Stimulated activated CD4-positive, alpha-beta T cell treated with anti-CD3 and anti-CD28 coated beads, Interleukin-12 subunit alpha, Interleukin-12 subunit beta, amount 100 ng/mL, for 4 hours (primary cell): ENCODE results near the gene SEMA4A.
"Not testable (repeated sequence)": the region's sequence is repeated elsewhere in the genome, so short reads cannot be mapped to it uniquely, and the experiment has no call there.

Experiments
- DNase-seq: peaks from one replicate; pipeline ENCODE4 v3.0.0-alpha.2; 2020

SEMA4A gene

DNA sequence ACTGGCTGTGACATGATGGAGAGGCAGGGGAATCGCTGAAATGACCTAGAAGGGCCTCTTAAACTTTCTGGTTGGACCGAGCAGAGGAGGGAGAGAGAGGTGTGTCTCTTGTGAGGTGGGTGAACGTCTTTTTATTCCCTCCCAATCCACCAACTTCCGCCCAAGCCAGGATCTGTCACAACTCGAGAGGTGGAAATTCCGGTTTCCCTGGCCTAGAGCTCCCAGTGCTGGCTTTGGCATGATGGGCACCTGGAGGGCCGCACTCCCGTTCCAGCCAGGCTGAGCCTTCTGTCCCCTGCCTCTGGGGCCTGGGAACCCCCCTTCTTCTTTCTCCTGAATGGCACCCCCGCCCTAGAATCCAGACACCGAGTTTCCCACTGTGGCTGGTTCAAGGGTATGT, at the start of gene SEMA4A:
Gene SEMA4A (plus strand): TSS at position 224 of the 400 bp plus-strand sequence. CDS start 994 bp downstream, outside the sequence.
- no peak for DNase-seq

DNA sequence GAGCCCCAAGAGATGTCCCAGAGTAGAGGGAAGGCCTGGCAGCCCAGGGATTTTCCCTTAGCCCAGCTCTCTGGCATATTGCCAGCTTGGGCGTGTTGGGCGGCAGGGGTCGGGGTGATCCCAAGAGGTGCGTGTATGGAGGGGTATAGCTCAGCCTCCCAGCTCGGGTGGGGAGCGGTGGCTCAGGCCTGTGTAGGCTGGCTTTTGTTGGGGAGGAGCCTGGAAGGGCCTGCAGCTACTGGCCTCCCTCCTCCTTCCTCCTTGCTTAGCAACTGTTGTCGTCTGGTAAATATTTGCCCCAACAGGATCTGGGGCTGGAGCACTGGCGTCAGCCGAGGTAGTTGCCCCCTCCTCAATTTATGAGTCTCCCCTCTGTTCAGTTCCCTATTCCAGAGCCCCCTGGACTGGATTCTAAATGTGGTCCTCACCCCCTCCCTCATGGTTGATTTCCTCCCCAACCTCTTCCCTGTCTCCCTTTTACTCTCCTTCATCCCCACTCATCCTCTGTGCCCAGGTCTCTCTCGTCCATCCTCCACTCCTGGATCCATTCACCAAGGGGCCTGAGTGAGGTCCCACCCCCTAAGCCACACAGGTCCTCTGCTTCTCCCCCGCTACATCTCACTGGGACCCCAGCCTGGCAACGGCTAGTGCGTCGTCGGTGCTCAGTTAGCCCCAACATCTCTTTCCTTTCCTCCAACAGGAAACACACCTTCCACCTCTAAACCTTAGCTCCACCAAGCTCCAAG, 49.1 kb upstream of the SEMA4A start:
- no peak for DNase-seq

DNA sequence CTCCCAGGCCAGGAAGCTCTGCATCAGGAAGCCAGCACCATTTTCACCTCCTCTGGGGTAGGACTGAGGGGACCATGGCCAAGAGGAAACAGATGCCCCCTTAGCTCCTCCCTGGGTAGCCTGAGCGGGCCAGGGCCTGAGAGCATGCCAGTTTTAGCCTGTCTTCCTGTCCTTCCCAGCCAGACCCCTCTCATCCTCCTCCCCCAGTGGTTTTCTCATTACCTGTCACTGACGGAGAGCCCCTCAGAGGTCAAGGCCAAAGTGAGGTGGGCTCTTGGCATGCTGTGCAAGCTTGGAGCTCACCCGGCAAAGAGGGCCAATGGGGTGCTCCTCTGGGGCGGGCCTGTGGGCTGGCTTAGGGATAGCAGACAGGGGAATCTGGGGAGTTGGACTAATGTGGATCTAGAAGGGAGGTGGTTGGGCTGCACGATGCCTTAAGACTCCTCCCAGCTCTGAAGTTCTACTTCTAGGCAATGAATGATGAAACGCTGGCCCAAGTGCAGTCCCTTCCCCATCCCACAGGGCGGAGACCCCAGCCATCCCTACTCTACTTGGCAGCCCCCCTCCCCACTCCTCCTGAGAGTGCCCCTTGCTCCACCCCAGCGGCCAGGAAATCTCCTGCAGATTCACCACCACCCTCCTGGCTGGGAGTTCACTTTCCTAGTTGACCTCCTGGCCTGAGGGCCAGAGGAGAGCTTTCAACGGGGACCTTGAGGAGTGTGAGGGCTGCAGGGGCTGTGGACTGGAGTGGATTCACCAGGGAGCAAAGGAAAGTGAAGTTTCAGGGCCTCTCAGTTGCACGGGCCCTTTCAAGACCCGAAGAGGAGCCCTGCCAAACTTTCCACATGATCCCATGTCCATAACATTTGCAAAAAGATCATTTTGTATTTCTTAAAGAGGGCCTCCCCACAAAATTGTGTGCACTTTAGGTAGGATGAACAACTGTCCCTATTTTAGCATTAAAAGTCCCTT, 48.2 kb upstream of the SEMA4A start:
- DNase-seq, result no peak

DNA sequence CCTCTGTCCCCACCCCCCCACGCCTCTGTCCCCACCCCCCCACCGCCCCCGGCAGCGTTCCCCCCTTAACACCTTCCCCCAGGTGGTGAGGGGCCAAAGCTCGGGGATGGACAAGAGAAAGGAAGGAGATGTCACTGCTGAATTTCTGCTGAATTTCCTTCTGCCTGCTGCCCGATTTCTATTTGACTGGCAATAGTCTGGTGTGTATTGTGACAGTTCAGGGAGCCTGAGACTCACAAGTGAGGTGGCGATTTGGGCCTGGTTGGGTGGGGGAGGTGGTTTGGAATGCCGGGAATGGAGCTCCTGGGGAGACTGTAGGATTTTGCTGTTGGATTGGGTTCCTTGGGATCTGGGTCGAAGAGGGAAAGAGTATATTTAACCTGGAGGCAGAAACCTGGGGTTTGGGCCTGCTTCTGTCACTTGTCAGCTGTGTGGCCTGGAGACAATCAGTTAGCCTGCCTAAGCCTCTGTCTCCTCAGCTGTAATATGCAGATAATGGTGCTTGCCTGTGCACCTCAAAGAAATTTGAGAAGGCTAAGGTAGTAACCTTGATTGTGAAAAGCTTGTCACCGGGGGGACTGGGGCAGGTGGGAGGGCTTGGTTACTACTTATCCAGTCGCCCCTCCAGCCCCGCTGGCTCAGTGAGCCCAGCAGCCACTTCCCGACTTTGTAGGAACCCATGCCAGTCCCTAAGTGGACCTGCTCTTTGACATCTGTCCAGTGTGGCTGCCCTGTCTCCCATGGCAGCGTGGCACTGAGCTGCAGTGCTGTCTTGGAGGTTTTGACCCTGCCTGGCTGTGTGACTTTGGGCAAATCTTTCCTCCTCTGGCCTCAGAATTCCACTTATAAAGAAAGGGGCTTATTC, 46.5 kb upstream of the SEMA4A start:
- no peak for DNase-seq

DNA sequence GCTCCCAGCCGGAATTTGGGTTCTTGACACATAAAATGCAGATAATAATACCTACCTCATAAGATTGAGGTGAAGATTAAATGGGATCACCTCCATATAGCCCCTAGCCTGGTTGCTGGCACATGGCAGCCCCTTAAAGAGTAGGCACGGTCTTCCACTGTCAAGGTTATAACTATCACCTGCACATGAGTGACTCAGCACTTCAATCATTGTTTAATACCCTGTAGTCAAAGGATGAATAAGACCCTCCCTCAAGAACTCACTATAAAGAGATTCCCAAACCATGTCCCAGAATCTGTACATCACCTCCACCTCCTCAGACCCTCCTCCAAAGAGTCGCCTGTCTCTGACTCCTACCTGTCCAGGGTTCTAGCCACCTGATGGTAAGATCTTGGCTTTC, 45.3 kb upstream of the SEMA4A start:
- no peak for DNase-seq

DNA sequence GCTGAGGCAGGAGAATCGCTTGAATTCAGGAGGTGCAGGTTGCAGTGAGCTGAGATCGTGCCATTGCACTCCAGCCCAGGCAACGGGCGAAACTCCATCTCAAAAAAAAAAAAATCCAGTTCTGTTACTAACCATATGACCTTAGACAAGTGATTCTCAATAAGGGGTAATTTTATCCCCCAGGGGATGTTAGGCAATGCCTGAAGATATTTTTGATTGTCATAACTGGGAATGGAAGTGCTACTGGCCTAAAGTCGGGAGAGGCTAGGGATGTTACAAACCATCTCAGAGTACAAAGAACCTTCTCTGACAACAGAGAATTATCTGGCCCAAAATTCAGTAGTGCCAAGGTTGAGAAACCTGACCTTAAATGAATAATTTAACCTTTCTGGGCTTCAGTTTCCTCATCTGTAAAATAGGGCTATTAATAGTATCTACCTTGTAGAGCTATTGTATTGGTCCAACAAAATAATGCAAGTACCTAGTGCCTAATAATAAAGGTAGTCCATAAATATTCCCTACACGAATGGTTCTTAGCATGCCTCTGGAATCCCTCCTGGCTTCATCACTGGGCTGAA, 44.6 kb upstream of the SEMA4A start:
- no peak for DNase-seq

DNA sequence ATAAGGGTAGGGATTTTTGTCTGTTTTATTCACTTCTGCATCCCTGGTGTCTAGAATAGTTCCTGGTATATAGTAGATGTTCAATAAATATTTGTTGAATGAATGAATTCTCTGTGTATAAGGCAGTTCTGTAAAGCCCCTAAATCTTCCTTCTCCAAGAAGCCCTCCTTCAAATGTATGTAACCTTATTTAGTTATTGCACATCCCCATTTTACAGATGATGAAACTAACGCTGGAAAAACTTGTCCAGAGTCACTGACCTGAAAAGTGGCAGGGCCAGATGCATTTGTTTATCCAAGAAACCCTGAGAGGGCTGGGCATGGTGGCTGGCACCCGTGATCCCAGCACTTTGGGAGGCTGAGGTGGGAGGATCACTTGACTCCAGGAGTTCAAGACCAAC, 43.1 kb upstream of the SEMA4A start:
- DNase-seq, result no peak

DNA sequence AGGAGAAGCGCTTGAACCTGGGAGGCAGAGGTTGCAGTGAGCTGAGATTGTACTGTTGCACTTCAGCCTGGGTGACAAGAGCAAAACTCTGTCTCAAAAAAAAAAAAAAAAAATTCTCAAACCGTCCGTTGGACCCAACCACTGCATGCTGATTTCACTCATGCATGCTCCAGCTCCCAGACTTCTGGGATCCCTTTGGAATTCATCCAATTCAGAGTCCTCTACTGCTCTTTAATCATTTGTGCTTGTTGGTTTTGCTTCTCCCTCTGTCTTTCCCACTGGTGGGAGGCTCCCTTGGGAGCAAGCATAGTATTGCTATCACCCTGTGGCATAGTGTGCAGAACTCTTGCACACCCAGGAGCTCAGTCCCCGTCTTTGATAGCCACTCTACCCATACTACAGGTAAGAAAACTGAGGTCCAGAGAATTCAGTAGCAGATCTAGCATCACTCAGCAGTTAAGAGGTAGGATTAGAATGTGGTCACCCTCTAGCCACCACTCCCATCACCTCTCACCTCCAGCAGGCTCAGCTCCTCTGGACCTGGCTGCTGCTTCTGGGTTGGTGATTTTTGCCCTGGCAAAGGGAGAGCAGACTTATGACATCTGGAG, 41.9 kb upstream of the SEMA4A start:
- no peak for DNase-seq

DNA sequence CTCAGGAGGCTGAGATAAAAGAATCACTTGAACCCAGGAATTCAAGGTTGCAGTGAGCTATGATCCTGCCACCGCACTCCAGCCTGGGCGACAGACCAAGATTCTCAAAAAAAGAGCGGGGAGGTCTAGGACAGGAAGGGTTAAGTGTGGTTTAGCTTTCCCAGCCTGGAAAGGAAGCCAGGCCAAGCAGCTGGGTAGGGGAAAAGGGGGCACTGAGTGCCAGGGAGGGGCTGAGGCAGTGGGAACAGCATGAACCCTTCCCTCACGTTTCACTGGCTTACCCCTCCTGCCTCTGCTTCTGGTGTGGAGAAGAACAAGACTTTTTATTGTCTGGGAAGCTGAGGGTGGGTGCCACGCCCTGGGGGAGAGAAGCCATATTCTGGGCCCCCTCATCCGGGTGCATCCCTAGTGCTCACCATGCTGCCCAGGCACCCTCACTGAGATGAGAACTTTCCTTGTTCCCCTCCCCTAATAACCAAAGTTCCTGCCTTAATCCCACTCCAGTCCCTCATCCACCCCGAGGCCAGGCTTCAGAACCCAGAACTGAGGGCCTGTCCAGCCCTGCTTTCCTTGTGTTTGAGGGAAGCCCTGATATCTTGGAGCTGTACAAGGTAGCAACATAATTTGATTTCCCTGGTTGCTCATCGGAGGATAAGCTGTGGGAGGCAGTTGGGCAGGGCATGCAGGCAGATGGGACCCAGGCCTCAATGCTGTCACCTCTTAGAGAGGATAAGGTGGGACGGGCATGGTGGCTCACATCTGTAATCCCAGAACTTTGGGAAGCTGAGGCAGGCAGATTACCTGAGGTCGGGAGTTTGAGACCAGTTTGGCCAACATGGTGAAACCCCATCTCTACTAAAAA, 40.9 kb upstream of the SEMA4A start:
- no peak for DNase-seq

DNA sequence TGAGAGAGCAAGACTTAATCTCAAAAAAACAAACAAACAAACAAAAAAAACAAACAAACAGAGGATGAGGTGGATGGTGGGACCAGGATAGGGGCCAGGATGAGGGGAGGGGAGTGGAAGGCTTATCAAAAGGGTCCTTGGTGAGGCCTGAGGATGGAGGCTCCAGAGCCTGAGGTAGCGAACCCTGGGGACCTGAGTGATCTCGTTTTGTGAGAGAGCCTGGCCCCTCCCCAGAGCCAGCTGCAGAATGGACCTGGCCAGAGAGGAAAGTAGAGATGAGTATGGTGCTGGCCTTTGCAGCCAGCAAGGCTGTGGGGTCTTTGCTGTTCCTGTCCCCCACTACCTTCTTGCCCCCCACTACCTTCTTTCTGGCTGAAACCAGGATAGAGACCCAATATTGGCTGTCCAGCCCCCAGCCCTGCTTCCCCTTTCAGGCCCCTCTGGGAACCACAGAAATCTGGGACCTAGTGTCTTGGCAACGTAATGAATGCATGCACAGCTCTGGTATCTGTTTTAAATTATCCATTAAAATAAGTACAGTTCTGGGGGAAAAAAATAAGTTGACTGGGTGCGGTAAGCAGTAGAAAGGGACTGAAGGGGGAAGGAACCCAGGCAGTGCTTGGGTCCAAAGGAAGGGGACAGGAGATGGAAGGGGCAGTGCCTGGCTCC, 40.0 kb upstream of the SEMA4A start:
- no peak for DNase-seq

DNA sequence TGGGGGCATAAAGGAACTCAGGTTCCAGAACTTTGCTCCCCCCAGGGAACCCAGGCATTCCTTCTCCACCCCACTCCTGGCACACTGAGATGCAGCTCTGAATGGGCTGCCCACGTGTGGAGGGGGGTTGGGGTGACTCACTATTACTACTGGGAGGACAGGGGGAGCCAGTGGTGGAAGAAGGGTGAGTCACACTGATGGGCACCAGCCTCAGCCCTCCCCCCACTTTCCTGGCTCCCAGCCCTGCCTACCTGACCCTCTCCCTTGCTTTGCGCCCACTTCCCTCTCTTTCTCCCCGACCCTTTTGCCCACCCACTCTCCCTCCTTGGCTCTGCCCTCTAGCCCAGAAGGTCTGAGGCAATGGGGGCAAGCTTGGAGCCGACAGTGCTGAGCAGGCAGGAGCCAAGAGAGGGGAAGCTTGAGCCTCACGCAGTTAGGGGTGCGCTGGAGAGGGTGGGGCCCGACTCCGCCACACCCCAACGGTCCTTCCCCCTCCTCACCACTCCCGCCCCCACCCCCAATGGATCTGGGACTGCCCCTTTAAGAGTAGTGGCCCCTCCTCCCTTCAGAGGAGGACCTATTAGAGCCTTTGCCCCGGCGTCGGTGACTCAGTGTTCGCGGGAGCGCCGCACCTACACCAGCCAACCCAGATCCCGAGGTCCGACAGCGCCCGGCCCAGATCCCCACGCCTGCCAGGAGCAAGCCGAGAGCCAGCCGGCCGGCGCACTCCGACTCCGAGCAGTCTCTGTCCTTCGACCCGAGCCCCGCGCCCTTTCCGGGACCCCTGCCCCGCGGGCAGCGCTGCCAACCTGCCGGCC, 39.1 kb upstream of the SEMA4A start, which contains the start of gene LMNA:
Gene LMNA (plus strand): TSS at position 611 of the 818 bp plus-strand sequence. CDS start 208 bp downstream, outside the sequence.
- DNase-seq, result peak; percentile 69

DNA sequence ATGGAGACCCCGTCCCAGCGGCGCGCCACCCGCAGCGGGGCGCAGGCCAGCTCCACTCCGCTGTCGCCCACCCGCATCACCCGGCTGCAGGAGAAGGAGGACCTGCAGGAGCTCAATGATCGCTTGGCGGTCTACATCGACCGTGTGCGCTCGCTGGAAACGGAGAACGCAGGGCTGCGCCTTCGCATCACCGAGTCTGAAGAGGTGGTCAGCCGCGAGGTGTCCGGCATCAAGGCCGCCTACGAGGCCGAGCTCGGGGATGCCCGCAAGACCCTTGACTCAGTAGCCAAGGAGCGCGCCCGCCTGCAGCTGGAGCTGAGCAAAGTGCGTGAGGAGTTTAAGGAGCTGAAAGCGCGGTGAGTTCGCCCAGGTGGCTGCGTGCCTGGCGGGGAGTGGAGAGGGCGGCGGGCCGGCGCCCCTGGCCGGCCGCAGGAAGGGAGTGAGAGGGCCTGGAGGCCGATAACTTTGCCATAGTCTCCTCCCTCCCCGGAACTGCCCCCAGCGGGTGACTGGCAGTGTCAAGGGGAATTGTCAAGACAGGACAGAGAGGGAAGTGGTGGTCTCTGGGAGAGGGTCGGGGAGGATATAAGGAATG, 38.4 kb upstream of the SEMA4A start:
- no peak for DNase-seq

DNA sequence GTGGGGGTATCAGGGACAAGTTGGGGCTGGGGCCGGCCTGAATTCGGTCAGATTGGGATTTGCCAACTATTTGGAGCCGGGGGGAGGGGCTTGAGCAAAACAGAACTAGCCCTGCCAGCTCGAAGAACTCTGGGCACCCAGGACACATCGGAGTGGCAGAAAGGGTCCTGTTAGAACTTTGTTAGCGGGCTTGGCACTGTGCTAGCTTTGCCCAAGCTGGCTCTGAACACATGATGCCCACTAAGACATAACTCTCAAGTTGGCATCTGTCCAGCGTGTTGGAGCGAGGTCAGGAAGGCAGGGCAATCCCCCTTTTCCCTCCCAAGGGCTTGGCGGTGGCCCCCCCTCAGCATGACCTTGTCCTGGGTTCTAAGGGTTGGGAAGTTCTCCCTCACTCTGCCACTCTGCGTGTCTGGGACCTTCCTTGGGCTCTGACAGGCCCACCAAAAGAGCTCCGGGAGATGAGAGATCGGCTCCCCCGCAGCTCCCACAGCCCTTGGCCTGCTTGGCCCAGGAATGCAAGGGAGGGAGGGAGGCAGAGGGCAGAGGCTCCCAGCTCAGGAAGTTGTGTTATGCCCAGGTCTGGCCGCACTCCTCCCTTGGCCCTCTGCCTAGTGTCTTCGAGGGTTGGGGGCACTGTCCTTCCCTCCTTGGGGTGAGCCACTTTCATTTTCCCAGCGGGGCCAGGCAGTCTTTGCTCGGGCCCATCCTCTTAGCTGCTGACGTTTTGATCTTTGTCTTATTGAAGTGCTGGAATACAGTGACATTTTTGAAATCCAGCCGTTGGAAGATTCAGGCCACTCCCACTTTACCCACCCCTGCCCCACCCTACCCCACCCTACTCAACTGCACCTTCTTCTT, 37.6 kb upstream of the SEMA4A start:
- DNase-seq, result no peak

DNA sequence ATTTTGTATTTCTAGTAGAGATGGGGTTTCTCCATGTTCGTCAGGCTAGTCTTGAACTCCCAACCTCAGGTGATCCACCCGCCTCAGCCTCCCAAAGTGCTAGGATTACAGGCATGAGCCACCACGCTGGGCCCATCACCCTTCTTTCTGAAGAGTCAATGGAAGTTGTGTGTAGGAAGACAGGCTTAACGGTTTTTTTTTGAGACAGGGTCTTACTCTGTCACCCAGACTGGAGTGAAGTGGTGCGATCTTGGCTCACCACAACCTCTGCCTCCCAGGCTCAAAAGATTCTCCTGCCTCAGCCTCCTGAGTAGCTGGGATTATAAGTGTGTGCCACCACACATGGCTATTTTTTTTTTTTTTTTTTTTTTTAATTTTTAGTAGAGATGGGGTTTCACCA, 36.7 kb upstream of the SEMA4A start:
- DNase-seq, result not testable (repeated sequence)

DNA sequence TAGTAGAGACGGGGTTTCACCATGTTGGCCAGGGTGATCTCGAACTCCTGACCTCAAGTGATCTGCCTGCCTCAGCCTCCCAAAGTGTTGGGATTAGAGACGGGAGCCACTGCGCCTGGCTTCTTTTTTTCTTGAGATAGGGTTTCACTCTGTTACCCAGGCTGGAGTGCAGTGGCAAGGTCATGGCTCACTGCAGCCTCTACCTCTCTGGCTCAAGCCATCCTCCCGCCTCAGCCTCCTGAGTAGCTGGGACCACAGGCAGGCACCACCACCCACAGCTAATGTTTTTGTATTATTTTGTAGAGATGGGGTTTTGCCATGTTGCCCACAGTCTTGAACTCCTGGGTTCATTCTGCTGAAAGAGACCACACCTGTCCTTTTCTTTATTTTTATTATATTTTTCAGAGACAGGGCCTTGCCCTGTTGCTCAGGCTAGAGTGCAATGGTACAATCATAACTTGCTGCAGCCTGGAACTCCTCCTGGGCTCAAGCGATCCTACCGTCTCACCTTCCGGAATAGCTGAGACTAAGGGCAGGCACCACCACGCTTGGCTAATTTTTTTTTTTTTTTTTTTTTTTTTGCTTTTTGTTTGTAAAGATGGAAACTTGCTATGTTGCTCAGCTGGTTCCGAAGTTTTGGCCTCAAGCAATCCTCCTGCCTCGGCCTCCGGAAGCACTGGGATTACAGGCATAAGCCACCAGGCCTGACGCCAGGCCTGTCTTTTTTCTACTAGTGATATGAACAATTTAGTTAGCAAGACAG, 35.8 kb upstream of the SEMA4A start:
- DNase-seq, result no peak

DNA sequence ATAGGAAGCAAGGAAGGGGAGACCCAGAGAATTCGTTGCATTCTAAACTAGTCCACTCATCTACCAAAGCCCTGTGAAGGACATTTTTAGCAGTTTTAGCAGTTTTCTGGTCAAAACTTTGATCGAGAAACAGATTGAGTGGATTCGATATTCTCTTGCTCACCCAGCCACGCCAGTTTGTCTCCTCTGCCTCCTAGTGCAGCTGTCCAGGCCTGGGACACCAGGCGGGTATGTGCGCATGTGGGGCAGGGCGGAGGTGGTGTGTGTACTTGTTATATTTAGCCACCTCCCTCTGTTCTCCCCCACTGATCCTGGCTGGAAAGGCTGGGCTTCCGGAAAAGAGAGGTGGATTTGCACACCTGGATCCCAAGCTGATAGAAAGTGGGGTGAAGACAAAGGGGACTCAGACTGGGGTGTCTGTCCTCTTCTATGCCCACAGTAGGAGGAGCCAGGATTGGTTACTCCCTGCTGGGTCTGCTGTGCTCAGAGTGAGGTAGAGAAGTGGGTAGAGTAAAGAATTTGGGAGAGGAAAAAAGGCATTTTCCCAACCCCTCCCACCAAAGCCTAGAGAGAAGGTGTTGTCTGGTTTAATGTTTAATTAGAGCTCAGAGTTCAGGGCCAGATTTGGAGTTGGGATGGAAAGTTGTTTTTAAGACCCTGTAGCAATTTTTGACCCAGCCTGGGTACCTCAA, 35.1 kb upstream of the SEMA4A start:
- DNase-seq, result no peak
